Ovary (tissue), 9 donors: ENCODE data around the gene FXYD5. TPM values are rescaled to one million over a fixed set of nuclear protein-coding genes. Genes with fewer than 3 reads are reported as not detected.

Experiments
- DNase-seq, 5 donors: peaks; one replicate each; pipeline ENCODE4 v3.0.0-alpha.2; 2019 to 2020
- H3K27ac ChIP-seq, 2 donors: fragments of 200-600 bp; one replicate each; pipeline versions ENCODE4 v1.5.1 to v1.8.0; 2019 to 2022
- H3K27me3 ChIP-seq: fragments of 200-600 bp; one replicate; pipeline ENCODE4 v1.8.0; 2022
- H3K36me3 ChIP-seq: fragments of 200-600 bp; sonication (generic); one replicate; pipeline ENCODE4 v1.5.1; 2019
- H3K4me1 ChIP-seq: one replicate; pipeline ENCODE4 v1.8.1; 2013; ENCODE audit warnings: mild to moderate bottlenecking, moderate library complexity; ENCODE audit not compliant: insufficient read depth
- H3K4me3 ChIP-seq: fragments of 200-600 bp; sonication (generic); one replicate; pipeline ENCODE4 v1.5.1; 2017
- H3K9me3 ChIP-seq, 2 donors: fragments of 200-600 bp in 1 of 2; sonication (generic) in 1 of 2; one replicate each; pipeline versions ENCODE4 v1.5.1 to v1.8.1; 2013 to 2019; ENCODE audit warnings: mild to moderate bottlenecking in 1 of 2, moderate library complexity in 1 of 2
- CTCF ChIP-seq, 3 donors: fragments of 450-650 bp in 2 of 3; fragments of 200-600 bp in 1 of 3; IDR thresholded peaks; one replicate each; pipeline versions ENCODE4 v1.5.1 to v1.8.0; 2016 to 2022; ENCODE audit warnings: antibody characterized with exemption in 3 of 3, mild to moderate bottlenecking in 1 of 3
- EP300 ChIP-seq: sonication (generic); formaldehyde crosslinking; IDR thresholded peaks from one replicate; pipeline ENCODE4 v1.6.1; 2017; ENCODE audit warnings: antibody characterized with exemption
- POLR2A ChIP-seq: fragments of 450-650 bp; IDR thresholded peaks from one replicate; pipeline ENCODE4 v1.6.1; 2017; ENCODE audit warnings: antibody characterized with exemption, mild to moderate bottlenecking, moderate library complexity
- WGBS, 3 donors: extraction: QIAGEN DNeasy Blood & Tissue Kit in 1 of 3; methylation state at CpG; one replicate each; pipeline versions ENCODE4 v1.1.5 to v1.1.7; 2013 to 2017; 5-methylcytosine and 5-hydroxymethylcytosine counted together
- intact Hi-C, 4 donors: fragments of 100-400 bp; cut with DNase I; formaldehyde crosslinking; loops; one replicate each; pipeline versions ENCODE4 v1.11.0 to v1.15.1; 2022 to 2023
- polyA plus RNA-seq, 2 donors: library from polyadenylated mRNA; stranded (reverse); fragments of 200-250 nt in 1 of 2; fragments of 350-450 nt in 1 of 2; fragmentation: Illumina TruSeq in 1 of 2; extraction: RNeasy Lipid Tissue Mini Kit (QIAGEN cat#74804) in 1 of 2; gene quantifications; one replicate each; pipeline ENCODE4 v1.2.3, GENCODE V29; 2013 to 2014
- total RNA-seq, 7 donors: library from RNA; depleted of rRNA in 2 of 7; stranded (reverse); fragments of >200 nt in 2 of 7; fragmentation: NEBNext Ultra II Directional in 3 of 7; extraction: Animal tissue kit (Norgen Biotek cat#: 25700) in 3 of 7; gene quantifications; one replicate each; pipeline versions ENCODE4 v1.1.0 to v1.2.4, GENCODE V29; 2016 to 2023
- donor health status: DM: no; HTN: no; CAD: no; lungs with moderate emphysema.
- donor health status: DM: no; HTN: no; CAD: no.
- donor health status: Bipolar disorder and iron deficiency.
- donor health status: DM: yes; HTN: yes; CAD: no.
- donor health status: DM: no; HTN: no; CAD: no.
- donor health status: DM: yes; HTN: yes; CAD: no.

The FXYD5 gene
- total and polyA plus RNA-seq, 9 donors = 8.2 to 79.3 (median 22.7) TPM

- H3K4me1 ChIP-seq = peaks cover 12% of the 10 kb centered on the region
- peak overlapping the region; percentile 62 to 95 for H3K27ac ChIP-seq
- H3K4me3 ChIP-seq = peak overlapping the region; percentile 52
- no peak for TF ChIP-seq EP300
- TF ChIP-seq CTCF (IDR thresholded peaks at IDR 0.05) = no peak
- TF ChIP-seq POLR2A = no peak
- H3K36me3 ChIP-seq = no peaks in the 10 kb centered on the region
- intact Hi-C loops = loop anchor here in 2 of 4 donors (5.0 kb wide), 1 partner anchor 127 kb away; the partner anchor contains the start of gene USF2 (in 2 of the 2)
- H3K9me3 ChIP-seq = no peaks in the 10 kb centered on the region
- peak in 3 of 5 donors; percentile 54 to 69 (median 57) for DNase-seq
- H3K27me3 ChIP-seq = no peaks in the 10 kb centered on the region
- WGBS, 3 donors = 45 to 51% (median 50%) methylated on average over 12 of the region's 12 CpGs
Measured at GRCh38 chr19:35140207-35140961, 14.2 kb upstream of the FXYD5 start.

GRCh38 chr19:35140962-35141836 is 13.3 kb upstream of the FXYD5 start:
- Histone ChIP-seq H3K9me3 (no peaks in the 10 kb centered on the region), H3K27me3 (no peaks in the 10 kb centered on the region), H3K36me3 (no peaks in the 10 kb centered on the region), H3K27ac (peak overlapping the region; percentile 62 to 95), H3K4me1 (peaks cover 12% of the 10 kb centered on the region), H3K4me3 (peak overlapping the region; percentile 52)
- DNase-seq = peak; percentile 85 to 97 (median 93)
- TF ChIP-seq EP300 (no peak), POLR2A (peak; percentile 81), CTCF (IDR thresholded peaks at IDR 0.05) (peak in 2 of 3 donors; percentile 23 to 30)
- 5 to 9% (median 8%) methylated on average over 48 of the region's 48 CpGs for WGBS, 3 donors
- intact Hi-C loops = loop anchor here in 2 of 4 donors (5.0 kb wide), 1 partner anchor 126 kb away; the partner anchor contains the start of gene USF2 (in 2 of the 2)

- Histone ChIP-seq H3K4me1 (peaks cover 12% of the 10 kb centered on the region), H3K27ac (peak overlapping the region in 1 of 2 donors; percentile 38), H3K27me3 (no peaks in the 10 kb centered on the region), H3K9me3 (no peaks in the 10 kb centered on the region), H3K4me3 (no peak overlapping the region), H3K36me3 (no peaks in the 10 kb centered on the region)
- TF ChIP-seq CTCF (IDR thresholded peaks at IDR 0.05) (no peak), EP300 (no peak), POLR2A (no peak)
- intact Hi-C loops = loop anchor here in 2 of 4 donors (5.0 kb wide), 1 partner anchor 125 kb away; the partner anchor contains the start of gene USF2 (in 2 of the 2)
- DNase-seq = peak in 4 of 5 donors; percentile 51 to 73 (median 58)
- 25 to 38% (median 35%) methylated on average over 21 of the region's 21 CpGs for WGBS, 3 donors
Measured at GRCh38 chr19:35141837-35142605, 12.5 kb upstream of the FXYD5 start.
